Measurements from ENCODE around the gene LBH.

DNA sequence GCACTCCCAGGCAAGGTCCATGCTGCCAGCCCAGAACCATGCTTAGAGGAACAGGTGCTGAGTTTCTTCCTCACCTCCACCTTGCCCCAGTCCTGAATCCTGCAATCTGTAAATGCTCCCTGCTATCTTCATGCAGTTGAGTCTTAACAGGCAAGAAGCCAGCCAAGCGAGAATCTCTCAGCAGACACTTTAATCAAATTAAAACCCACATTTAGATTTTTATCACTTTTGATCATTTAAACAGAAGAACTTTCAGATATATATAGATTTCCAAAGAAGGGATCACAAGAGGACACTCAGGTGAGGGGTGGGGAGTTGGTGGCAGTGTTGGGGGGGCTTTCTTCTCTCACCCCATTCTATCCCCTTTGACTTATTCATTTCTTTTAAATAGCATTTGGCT, 25.9 kb upstream of the LBH start:
- no peak for TF ChIP-seq SUZ12 (IDR thresholded peaks at IDR 0.05; ENCODE audit: extremely low read depth, insufficient read depth, insufficient read length)
- no peak for TF ChIP-seq YY1 (IDR thresholded peaks at IDR 0.05; ENCODE audit: insufficient read depth, insufficient read length)
